MCF 10A (cell line): Measurements from ENCODE around the gene OPCML. TPM values are rescaled to one million over a fixed set of nuclear protein-coding genes. Genes with fewer than 3 reads are reported as not detected.

Experiments
- BruUV-seq: library from RNA; stranded (reverse); fragments of 400-500 nt; replicated peaks from 2 replicates; lab custom pipeline; 2021; lab: Mats Ljungman, UMichigan
- CTCF ChIA-PET: fragments of 300-600 bp; sonication (Branson Sonifier 250); formaldehyde crosslinking; extraction: SDS; loops from one replicate; lab custom pipeline; 2021; ENCODE audit warnings: antibody characterized with exemption, inconsistent platforms; lab: Yijun Ruan, JAX
- POLR2A ChIA-PET: fragments of 300-600, 350-650 bp; sonication (Branson Sonifier 250); formaldehyde crosslinking; extraction: SDS; loops from one replicate; lab custom pipeline; 2020; ENCODE audit warnings: antibody characterized with exemption, inconsistent platforms; lab: Yijun Ruan, JAX
- DNase-seq: peaks from one replicate; pipeline ENCODE4 v3.0.0-alpha.2; 2018; ENCODE audit not compliant: unreplicated experiment
- H3K27ac Mint-ChIP-seq: one replicate; pipeline ENCODE4 v1.8.0; 2022; ENCODE audit warnings: mild to moderate bottlenecking, low read depth, mixed read lengths; ENCODE audit not compliant: unreplicated experiment
- H3K27me3 Mint-ChIP-seq: one replicate; pipeline ENCODE4 v1.8.0; 2022; ENCODE audit warnings: mixed read lengths; ENCODE audit not compliant: insufficient read depth, unreplicated experiment
- H3K36me3 Mint-ChIP-seq: one replicate; pipeline ENCODE4 v1.8.0; 2022; ENCODE audit warnings: mild to moderate bottlenecking, moderate library complexity, mixed read lengths; ENCODE audit not compliant: insufficient read depth, unreplicated experiment
- H3K4me1 Mint-ChIP-seq: one replicate; pipeline ENCODE4 v1.8.0; 2022; ENCODE audit warnings: mixed read lengths; ENCODE audit not compliant: insufficient read depth, unreplicated experiment
- H3K4me3 Mint-ChIP-seq: one replicate; pipeline ENCODE4 v1.8.0; 2022; ENCODE audit warnings: mild to moderate bottlenecking, moderate library complexity, mixed read lengths; ENCODE audit not compliant: unreplicated experiment
- H3K9me3 Mint-ChIP-seq: one replicate; pipeline ENCODE4 v1.8.0; 2022; ENCODE audit warnings: mixed read lengths; ENCODE audit not compliant: unreplicated experiment
- intact Hi-C: fragments of 100-400 bp; cut with micrococcal nuclease; formaldehyde crosslinking; loops from 2 replicates; pipeline ENCODE4 v1.14.1; 2022
- total RNA-seq: library from RNA; stranded (reverse); gene quantifications from 2 replicates; pipeline ENCODE4 v1.2.3, GENCODE V29; 2022
- TF ChIP-seq, protein P1 (sequence below): fragments of 200-600 bp; IDR thresholded peaks from one replicate; pipeline ENCODE4 v1.8.0; 2022; ENCODE audit warnings: antibody characterized with exemption, mild to moderate bottlenecking; ENCODE audit not compliant: unreplicated experiment

OPCML gene
- total RNA-seq, 1 experiment from 2014 or later: not detected

DNA sequence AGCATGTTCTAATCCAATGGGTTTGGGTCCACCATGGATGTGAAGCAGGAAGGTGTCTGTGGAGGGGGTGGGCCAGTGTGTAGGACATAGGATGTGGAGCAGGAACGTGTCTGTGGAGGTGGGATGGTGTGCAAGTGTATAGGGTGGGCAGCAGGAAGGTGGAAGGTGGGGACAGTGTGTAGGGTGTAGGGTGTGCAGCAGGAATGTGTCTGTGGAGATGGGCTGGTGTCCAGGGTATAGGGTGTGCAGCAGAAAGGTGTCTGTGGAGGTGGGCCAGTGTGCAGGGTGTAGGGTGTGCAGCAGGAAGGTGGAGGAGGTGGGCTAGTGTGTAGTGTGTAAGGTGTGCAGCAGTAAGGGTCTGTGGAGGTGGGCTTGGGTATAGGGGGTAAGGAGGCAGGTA lies 1093.9 kb downstream of the OPCML start:
- H3K27me3 Mint-ChIP-seq: no peaks in the 10 kb centered on the region
- no peaks in the 10 kb centered on the region for H3K4me1 Mint-ChIP-seq
- no peak overlapping the region for H3K4me3 Mint-ChIP-seq
- intact Hi-C loops: no loop called here
- no peaks in the 10 kb centered on the region for H3K36me3 Mint-ChIP-seq
- H3K9me3 Mint-ChIP-seq: peaks cover 75% of the 10 kb centered on the region
- no peak for DNase-seq
- ChIA-PET POLR2A (no interaction called here), CTCF (no interaction called here)
- H3K27ac Mint-ChIP-seq: no peak overlapping the region
- no TSS peak for BruUV-seq
- TF ChIP-seq, protein P1, sequence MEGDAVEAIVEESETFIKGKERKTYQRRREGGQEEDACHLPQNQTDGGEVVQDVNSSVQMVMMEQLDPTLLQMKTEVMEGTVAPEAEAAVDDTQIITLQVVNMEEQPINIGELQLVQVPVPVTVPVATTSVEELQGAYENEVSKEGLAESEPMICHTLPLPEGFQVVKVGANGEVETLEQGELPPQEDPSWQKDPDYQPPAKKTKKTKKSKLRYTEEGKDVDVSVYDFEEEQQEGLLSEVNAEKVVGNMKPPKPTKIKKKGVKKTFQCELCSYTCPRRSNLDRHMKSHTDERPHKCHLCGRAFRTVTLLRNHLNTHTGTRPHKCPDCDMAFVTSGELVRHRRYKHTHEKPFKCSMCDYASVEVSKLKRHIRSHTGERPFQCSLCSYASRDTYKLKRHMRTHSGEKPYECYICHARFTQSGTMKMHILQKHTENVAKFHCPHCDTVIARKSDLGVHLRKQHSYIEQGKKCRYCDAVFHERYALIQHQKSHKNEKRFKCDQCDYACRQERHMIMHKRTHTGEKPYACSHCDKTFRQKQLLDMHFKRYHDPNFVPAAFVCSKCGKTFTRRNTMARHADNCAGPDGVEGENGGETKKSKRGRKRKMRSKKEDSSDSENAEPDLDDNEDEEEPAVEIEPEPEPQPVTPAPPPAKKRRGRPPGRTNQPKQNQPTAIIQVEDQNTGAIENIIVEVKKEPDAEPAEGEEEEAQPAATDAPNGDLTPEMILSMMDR: no peak

DNA sequence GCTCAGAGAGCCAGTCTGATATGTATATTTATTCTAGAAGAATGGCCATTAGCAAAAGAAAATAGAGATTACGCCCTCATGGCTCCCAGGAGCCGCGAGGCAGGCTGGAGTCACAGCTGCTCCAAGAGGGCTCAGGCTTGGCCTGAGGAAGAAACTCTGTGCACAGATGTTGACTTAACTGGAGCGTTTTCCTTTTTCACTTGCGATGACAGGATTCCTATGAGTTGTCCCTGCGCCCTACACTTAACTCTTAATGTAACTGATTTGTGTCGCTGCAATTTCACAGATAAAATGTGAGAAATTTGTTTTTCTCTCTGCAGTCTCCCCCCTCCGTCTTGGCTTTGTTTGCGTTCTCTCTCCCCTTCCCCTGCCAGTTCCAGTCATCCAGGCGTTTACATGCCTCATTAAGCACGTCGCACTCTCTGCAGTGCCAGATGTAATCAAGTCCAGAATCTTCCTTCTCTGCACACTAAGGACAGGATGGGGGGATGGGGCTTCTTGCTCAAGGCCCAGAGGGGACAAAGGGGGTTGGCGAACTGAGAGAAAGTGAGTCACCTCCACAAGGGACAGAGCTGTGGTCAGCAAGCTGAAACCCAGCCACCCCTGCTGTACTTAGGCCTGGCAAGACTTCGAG lies 1101.8 kb downstream of the OPCML start:
- no peak for DNase-seq
- no TSS peak for BruUV-seq
- TF ChIP-seq, protein P1: no peak
- Mint-ChIP-seq H3K9me3 (peaks cover 69% of the 10 kb centered on the region), H3K4me3 (no peak overlapping the region), H3K27me3 (no peaks in the 10 kb centered on the region), H3K36me3 (no peaks in the 10 kb centered on the region), H3K27ac (no peak overlapping the region), H3K4me1 (no peaks in the 10 kb centered on the region)
- intact Hi-C loops: no loop called here
- ChIA-PET CTCF (interaction anchor here (0.5 kb wide), 1 partner anchor 289 kb away, joined by 3 read pairs; no protein-coding TSS in a partner anchor), POLR2A (no interaction called here)

DNA sequence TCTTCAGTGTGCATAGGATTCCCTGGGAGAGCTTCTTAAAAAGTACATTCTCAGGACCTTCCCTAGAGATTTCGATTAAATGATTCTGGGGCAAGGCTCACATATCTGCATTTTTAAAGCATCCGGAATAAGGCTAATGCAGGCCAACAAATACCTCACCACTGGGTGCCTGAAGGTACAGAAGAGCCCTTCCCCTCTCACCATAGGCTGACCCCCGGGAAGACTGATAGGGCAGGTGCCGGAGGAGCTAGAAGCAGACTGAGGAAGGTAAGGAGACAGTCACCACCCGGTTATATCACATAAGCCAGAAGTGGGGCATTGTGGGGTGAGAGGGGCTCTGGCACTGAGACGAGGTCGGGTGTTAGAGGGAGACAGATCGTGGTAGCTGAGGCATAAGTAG lies 1102.6 kb downstream of the OPCML start:
- BruUV-seq: no TSS peak
- Mint-ChIP-seq H3K36me3 (no peaks in the 10 kb centered on the region), H3K4me3 (no peak overlapping the region), H3K4me1 (no peaks in the 10 kb centered on the region), H3K9me3 (peaks cover 62% of the 10 kb centered on the region), H3K27me3 (no peaks in the 10 kb centered on the region), H3K27ac (no peak overlapping the region)
- ChIA-PET POLR2A (no interaction called here), CTCF (interaction anchor here (0.5 kb wide), 1 partner anchor 290 kb away, joined by 3 read pairs; no protein-coding TSS in a partner anchor)
- intact Hi-C loops: no loop called here
- DNase-seq: no peak
- TF ChIP-seq, protein P1: no peak

DNA sequence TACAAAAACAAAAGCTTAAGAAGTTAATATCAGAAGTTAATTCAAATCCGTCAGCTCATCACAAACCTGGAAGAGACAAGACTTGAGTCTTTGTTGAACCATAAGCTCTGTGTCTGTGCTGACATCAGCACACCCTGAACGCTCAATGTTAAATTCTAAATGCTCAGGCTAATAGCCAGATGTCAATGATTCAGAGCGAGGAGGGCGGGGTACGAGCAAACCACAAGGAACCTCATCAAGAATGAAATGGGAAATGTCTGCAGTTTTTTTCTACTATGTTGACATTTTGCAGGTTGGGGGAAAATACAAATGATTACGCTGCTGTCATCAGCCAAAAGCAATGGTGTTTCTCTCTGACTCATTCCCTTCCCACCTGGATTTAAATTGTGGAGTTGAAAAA lies 1104.7 kb downstream of the OPCML start:
- no peaks in the 10 kb centered on the region for H3K4me1 Mint-ChIP-seq
- H3K4me3 Mint-ChIP-seq: no peak overlapping the region
- POLR2A ChIA-PET: no interaction called here
- no TSS peak for BruUV-seq
- no peak overlapping the region for H3K27ac Mint-ChIP-seq
- intact Hi-C loops: no loop called here
- TF ChIP-seq, protein P1: no peak
- H3K9me3 Mint-ChIP-seq: peaks cover 59% of the 10 kb centered on the region
- no peaks in the 10 kb centered on the region for H3K36me3 Mint-ChIP-seq
- DNase-seq: no peak
- H3K27me3 Mint-ChIP-seq: no peaks in the 10 kb centered on the region
- CTCF ChIA-PET: no interaction called here
